Fibroblast of lung (primary cell): ENCODE results near the gene CLSTN2. TPM values are rescaled to one million over a fixed set of nuclear protein-coding genes. Genes with fewer than 3 reads are reported as not detected.

Experiments used
- DNase-seq, 2 donors: peaks; one replicate each; pipeline versions ENCODE4 v3.0.0 to v3.0.0-alpha.2; 2010; ENCODE audit warnings: low read depth in 2 of 2
- H2AFZ ChIP-seq: 2 replicates; pipeline ENCODE4 v1.5.1; 2012; ENCODE audit warnings: low read length, control low read depth, inconsistent platforms
- H3K27ac ChIP-seq: 2 replicates; pipeline ENCODE4 v1.5.1; 2011; ENCODE audit warnings: low read length, control low read depth; ENCODE audit not compliant: insufficient read depth
- H3K27me3 ChIP-seq: 2 replicates; pipeline ENCODE4 v1.5.1; 2011; ENCODE audit warnings: mild to moderate bottlenecking, low read length; ENCODE audit not compliant: control insufficient read depth, insufficient read depth
- H3K36me3 ChIP-seq: 2 replicates; pipeline ENCODE4 v1.5.1; 2011; ENCODE audit warnings: low read length; ENCODE audit not compliant: control insufficient read depth, insufficient read depth
- H3K4me1 ChIP-seq: 2 replicates; pipeline ENCODE4 v1.5.1; 2011; ENCODE audit warnings: low read length; ENCODE audit not compliant: control insufficient read depth, insufficient read depth; ENCODE audit errors: extremely low read depth
- H3K4me2 ChIP-seq: 2 replicates; pipeline ENCODE4 v1.5.1; 2011; ENCODE audit warnings: low read length, control low read depth; ENCODE audit not compliant: insufficient read depth; ENCODE audit errors: extremely low read depth
- H3K4me3 ChIP-seq, 4 experiments: fragments of 200-600 bp in 1 of 4; sonication (generic) in 1 of 4; replicated peaks in 1 of 4; 2 replicates each; pipeline ENCODE4 v1.5.1; 2011 to 2016; ENCODE audit warnings: low read length in 4 of 4, low read depth in 3 of 4, mild to moderate bottlenecking in 3 of 4, control low read depth in 2 of 4, inconsistent platforms in 1 of 4, mixed read lengths in 1 of 4; ENCODE audit not compliant: insufficient read depth in 1 of 4; ENCODE audit errors: control extremely low read depth in 1 of 4
- H3K79me2 ChIP-seq: 2 replicates; pipeline ENCODE4 v1.5.1; 2012; ENCODE audit warnings: mild to moderate bottlenecking, low read length, inconsistent platforms; ENCODE audit not compliant: control insufficient read depth, insufficient read depth
- H3K9ac ChIP-seq: 2 replicates; pipeline ENCODE4 v1.5.1; 2011; ENCODE audit warnings: mild to moderate bottlenecking, low read length, control low read depth; ENCODE audit not compliant: insufficient read depth
- H3K9me3 ChIP-seq: 2 replicates; pipeline ENCODE4 v1.5.1; 2012; ENCODE audit warnings: low read depth, low read length; ENCODE audit not compliant: control insufficient read depth, insufficient read depth
- H4K20me1 ChIP-seq: 2 replicates; pipeline ENCODE4 v1.5.1; 2011; ENCODE audit warnings: low read length; ENCODE audit not compliant: control insufficient read depth, insufficient read depth; ENCODE audit errors: extremely low read depth
- EZH2 ChIP-seq: IDR thresholded peaks from 2 replicates; pipeline ENCODE4 v1.5.1; 2012; ENCODE audit warnings: low read length, control low read depth, mild to moderate bottlenecking; ENCODE audit errors: missing control alignments
- polyA plus RNA-seq, 2 donors: library from polyadenylated mRNA; depleted of rRNA in 1 of 2; stranded (reverse) in 1 of 2; unstranded in 1 of 2; fragments of >200 nt; gene quantifications; 2 replicates each; pipeline ENCODE4 v1.2.1, GENCODE V29; 2011 to 2012; ENCODE audit warnings: missing spikeins in 1 of 2
- total RNA-seq: library from RNA; depleted of rRNA; stranded (reverse); fragments of >200 nt; gene quantifications from 2 replicates; pipeline ENCODE4 v1.2.1, GENCODE V29; 2014
- TF ChIP-seq, protein P1 (sequence below), 2 donors: IDR thresholded peaks in 1 of 2; conservative IDR thresholded peaks in 1 of 2; 1 replicate in 1 of 2; 2 replicates in 1 of 2; pipeline ENCODE4 v1.5.1; 2011 to 2012; ENCODE audit warnings: low read length in 2 of 2, control low read depth in 1 of 2, inconsistent platforms in 1 of 2, low read depth in 1 of 2, mild to moderate bottlenecking in 1 of 2

Gene CLSTN2
- total and polyA plus RNA-seq, 2 donors (not counting 1 experiment from before 2014, with no cell fraction given): under 0.01 to 1.3 TPM

DNA sequence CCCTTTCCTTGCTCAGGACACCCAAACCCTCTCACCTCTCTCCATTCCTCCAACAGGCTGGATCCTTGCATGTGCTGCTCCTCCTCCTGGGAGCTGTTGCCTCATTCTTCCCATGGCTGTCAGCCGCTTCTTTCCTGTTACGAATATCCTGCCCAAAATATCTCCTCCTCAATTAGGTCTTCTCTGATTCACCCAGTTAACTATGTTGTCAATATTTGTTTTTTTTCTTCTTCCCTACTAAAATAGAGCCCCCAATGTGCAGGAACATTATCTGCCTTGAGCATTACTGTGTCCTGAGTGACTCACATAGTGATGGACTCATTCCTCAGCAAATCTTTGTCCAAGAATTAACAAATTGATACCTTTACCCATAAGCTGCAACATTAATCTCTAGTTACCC, 357.2 kb downstream of the CLSTN2 start:
- no peak overlapping the region for H3K4me2 ChIP-seq
- DNase-seq: peak in 1 of 2 donors; percentile 70
- H4K20me1 ChIP-seq: no peaks in the 10 kb centered on the region
- TF ChIP-seq EZH2: no peak
- TF ChIP-seq, protein P1, sequence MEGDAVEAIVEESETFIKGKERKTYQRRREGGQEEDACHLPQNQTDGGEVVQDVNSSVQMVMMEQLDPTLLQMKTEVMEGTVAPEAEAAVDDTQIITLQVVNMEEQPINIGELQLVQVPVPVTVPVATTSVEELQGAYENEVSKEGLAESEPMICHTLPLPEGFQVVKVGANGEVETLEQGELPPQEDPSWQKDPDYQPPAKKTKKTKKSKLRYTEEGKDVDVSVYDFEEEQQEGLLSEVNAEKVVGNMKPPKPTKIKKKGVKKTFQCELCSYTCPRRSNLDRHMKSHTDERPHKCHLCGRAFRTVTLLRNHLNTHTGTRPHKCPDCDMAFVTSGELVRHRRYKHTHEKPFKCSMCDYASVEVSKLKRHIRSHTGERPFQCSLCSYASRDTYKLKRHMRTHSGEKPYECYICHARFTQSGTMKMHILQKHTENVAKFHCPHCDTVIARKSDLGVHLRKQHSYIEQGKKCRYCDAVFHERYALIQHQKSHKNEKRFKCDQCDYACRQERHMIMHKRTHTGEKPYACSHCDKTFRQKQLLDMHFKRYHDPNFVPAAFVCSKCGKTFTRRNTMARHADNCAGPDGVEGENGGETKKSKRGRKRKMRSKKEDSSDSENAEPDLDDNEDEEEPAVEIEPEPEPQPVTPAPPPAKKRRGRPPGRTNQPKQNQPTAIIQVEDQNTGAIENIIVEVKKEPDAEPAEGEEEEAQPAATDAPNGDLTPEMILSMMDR (conservative IDR thresholded peaks at IDR 0.05 in 1 of 2, IDR thresholded peaks at IDR 0.05 in 1 of 2; ENCODE audit: low read depth in 1 of 2, low read length in 2 of 2): no peak
- H3K27ac ChIP-seq: no peak overlapping the region
- no peaks in the 10 kb centered on the region for H3K9me3 ChIP-seq
- no peak overlapping the region for H2AFZ ChIP-seq
- no peaks in the 10 kb centered on the region for H3K36me3 ChIP-seq
- no peak overlapping the region for H3K9ac ChIP-seq
- H3K27me3 ChIP-seq: no peaks in the 10 kb centered on the region
- H3K4me3 ChIP-seq: no peak overlapping the region
- H3K79me2 ChIP-seq: no peaks in the 10 kb centered on the region
- no peaks in the 10 kb centered on the region for H3K4me1 ChIP-seq

DNA sequence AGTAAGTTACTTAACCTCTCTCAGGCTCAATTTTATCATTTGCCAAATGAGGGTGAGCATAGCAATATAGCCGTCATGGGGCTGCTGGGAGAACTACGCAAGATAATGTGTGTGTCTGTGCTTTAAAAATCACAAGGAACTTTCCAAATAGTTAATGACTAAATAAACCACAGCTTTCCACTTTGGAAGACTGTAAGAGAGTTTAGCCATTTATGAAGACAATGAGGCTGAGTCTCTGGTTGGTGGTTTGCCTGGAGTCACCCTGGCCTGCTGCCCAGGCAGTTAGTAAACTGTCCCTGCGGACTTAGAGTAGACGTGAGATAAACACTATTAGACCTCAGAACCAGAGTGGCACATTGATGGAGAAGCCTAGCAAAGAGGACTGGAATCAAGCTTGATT, 357.7 kb downstream of the CLSTN2 start:
- Histone ChIP-seq H2AFZ (no peak overlapping the region), H3K79me2 (no peaks in the 10 kb centered on the region), H3K9ac (no peak overlapping the region), H3K4me3 (no peak overlapping the region), H3K27me3 (no peaks in the 10 kb centered on the region), H3K27ac (no peak overlapping the region), H3K9me3 (no peaks in the 10 kb centered on the region), H4K20me1 (no peaks in the 10 kb centered on the region), H3K4me1 (no peaks in the 10 kb centered on the region), H3K4me2 (no peak overlapping the region), H3K36me3 (no peaks in the 10 kb centered on the region)
- DNase-seq: peak in 1 of 2 donors; percentile 96
- TF ChIP-seq EZH2: no peak
- TF ChIP-seq, protein P1 (conservative IDR thresholded peaks at IDR 0.05 in 1 of 2, IDR thresholded peaks at IDR 0.05 in 1 of 2; ENCODE audit: low read depth in 1 of 2, low read length in 2 of 2): no peak

DNA sequence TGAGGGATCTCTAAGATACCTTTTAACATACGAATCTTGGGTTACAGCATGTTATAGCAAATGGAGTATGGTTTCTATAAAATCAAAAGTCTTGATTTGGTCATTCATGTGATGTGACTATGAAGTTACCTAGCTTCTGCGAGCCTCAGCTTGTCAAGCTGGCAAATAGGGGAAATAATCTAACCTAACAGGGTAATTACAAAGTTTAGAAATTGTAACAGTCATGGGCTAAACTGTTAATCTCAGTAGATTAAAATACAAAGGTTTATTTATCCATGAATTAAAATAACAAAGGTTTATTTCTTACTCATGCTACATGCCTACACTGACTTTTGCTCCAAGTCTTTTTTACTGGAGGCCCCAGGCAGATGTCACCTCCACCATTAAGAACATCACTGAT, 359.1 kb downstream of the CLSTN2 start:
- H3K9ac ChIP-seq: no peak overlapping the region
- TF ChIP-seq, protein P1 (conservative IDR thresholded peaks at IDR 0.05 in 1 of 2, IDR thresholded peaks at IDR 0.05 in 1 of 2; ENCODE audit: low read depth in 1 of 2, low read length in 2 of 2): no peak
- no peak for TF ChIP-seq EZH2
- no peaks in the 10 kb centered on the region for H3K36me3 ChIP-seq
- H3K4me3 ChIP-seq: no peak overlapping the region
- H4K20me1 ChIP-seq: no peaks in the 10 kb centered on the region
- H2AFZ ChIP-seq: no peak overlapping the region
- H3K4me2 ChIP-seq: no peak overlapping the region
- no peaks in the 10 kb centered on the region for H3K79me2 ChIP-seq
- no peak for DNase-seq
- no peaks in the 10 kb centered on the region for H3K4me1 ChIP-seq
- no peaks in the 10 kb centered on the region for H3K9me3 ChIP-seq
- H3K27me3 ChIP-seq: no peaks in the 10 kb centered on the region
- H3K27ac ChIP-seq: no peak overlapping the region
